WERI-Rb-1 (cell line): ENCODE results near the gene CIT.
A peak's percentile ranks its signal among the peaks of the same experiment; 100 is the strongest.

Experiments used
- DNase-seq: peaks from one replicate; pipeline ENCODE4 v3.0.0-alpha.2; 2020
- H3K27ac ChIP-seq: fragments of 250-450 bp; sonication (Bioruptor Pico); 2 replicates; pipeline ENCODE4 v1.5.1; 2020; ENCODE audit warnings: mild to moderate bottlenecking, moderate library complexity
- H3K27me3 ChIP-seq: fragments of 250-450 bp; sonication (Bioruptor Pico); 2 replicates; pipeline ENCODE4 v1.5.1; 2021; ENCODE audit warnings: mild to moderate bottlenecking, low read depth, moderate library complexity; ENCODE audit not compliant: insufficient read depth, severe bottlenecking
- H3K36me3 ChIP-seq: fragments of 250-450 bp; sonication (Bioruptor Pico); 2 replicates; pipeline ENCODE4 v1.5.1; 2020; ENCODE audit warnings: mild to moderate bottlenecking, moderate library complexity
- H3K4me3 ChIP-seq: 2 replicates; pipeline ENCODE4 v1.5.1; 2011; ENCODE audit warnings: low read depth, mild to moderate bottlenecking, control low read depth, low read length
- H3K9me3 ChIP-seq: fragments of 250-450 bp; sonication (Bioruptor Pico); 2 replicates; pipeline ENCODE4 v1.5.1; 2021; ENCODE audit warnings: mild to moderate bottlenecking, moderate library complexity; ENCODE audit not compliant: severe bottlenecking
- CTCF ChIP-seq: IDR thresholded peaks from 2 replicates; pipeline ENCODE4 v1.5.1; 2011; ENCODE audit warnings: low read depth, mild to moderate bottlenecking, control low read depth, inconsistent platforms, low read length

CIT gene

DNA sequence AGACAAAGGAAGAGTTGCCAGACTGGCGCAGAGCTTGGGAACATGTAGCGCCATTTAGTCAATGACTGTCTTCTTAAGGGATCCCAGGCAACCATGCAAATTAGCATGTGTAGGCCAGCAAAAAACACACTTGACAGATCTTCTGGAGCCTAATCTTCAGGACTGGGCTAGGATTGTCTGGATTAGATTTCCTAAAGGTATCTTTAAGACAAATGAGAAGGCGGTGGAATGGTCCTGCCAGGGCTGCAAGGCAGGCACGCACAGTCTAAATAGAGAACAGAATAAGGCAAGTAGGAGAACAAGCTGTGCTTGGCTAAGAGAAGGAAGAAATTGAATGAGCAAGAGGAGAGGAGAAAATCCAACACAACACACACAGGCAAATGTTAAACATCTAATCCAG lies 80.0 kb downstream of the CIT start:
- no peaks in the 10 kb centered on the region for H3K27me3 ChIP-seq
- H3K9me3 ChIP-seq, result no peaks in the 10 kb centered on the region
- DNase-seq, result peak; percentile 9
- H3K36me3 ChIP-seq, result peaks cover 37% of the 10 kb centered on the region
- no peak overlapping the region for H3K4me3 ChIP-seq
- no peak overlapping the region for H3K27ac ChIP-seq
- no peak for TF ChIP-seq CTCF

DNA sequence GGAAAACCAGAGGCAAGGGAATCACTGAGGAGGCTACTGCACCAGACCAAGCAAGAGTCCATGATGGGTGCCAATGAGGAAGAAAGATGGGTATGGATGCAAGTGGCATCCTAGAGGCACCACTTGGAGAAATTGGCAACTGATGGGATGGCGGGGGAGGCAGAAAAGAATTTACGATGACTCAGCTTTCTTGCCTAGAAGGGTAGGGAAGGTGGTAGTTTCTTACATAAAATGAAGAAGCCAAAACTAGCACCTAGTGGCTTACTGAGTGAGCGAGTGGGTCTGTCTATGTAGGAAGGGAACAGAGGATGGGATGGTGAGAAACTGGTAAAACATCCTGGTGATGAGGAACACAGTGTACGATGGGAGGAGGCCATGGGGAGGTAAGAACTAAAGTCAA lies 80.8 kb downstream of the CIT start:
- Histone ChIP-seq H3K27ac (no peak overlapping the region), H3K36me3 (peaks cover 29% of the 10 kb centered on the region), H3K27me3 (no peaks in the 10 kb centered on the region), H3K9me3 (no peaks in the 10 kb centered on the region), H3K4me3 (no peak overlapping the region)
- no peak for DNase-seq
- TF ChIP-seq CTCF, result no peak

DNA sequence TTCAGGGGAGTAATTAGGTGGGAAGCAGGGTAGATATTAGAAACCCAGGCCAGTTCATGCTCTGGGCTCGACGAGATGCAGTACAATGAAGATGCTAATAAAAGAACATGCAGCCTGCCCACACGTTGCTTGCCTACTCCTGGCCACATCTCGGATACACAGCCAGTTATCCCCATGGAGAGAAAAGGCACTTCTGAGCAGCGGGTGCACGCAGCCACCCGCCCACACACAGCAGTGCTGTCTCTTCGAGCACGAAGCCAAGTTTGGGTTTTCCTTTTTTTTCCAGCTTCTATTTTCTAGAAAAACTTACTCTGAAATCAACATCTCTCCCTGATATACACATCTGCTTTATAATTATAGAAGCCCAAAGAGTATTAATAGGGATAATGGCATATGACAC lies 85.7 kb downstream of the CIT start:
- H3K27ac ChIP-seq, result no peak overlapping the region
- H3K27me3 ChIP-seq, result no peaks in the 10 kb centered on the region
- H3K4me3 ChIP-seq, result no peak overlapping the region
- H3K9me3 ChIP-seq, result no peaks in the 10 kb centered on the region
- H3K36me3 ChIP-seq, result peaks cover 19% of the 10 kb centered on the region
- no peak for TF ChIP-seq CTCF
- DNase-seq, result no peak

- H3K27ac ChIP-seq, result no peak overlapping the region
- no peak for DNase-seq
- no peak overlapping the region for H3K4me3 ChIP-seq
- H3K9me3 ChIP-seq, result peaks cover 10% of the 10 kb centered on the region
- H3K27me3 ChIP-seq, result no peaks in the 10 kb centered on the region
- peaks cover 6% of the 10 kb centered on the region for H3K36me3 ChIP-seq
- no peak for TF ChIP-seq CTCF
These were observed 88.3 kb downstream of the CIT start for GRCh38 chr12:119788786-119789185.

- TF ChIP-seq CTCF, result no peak
- H3K9me3 ChIP-seq, result peaks cover 10% of the 10 kb centered on the region
- no peak for DNase-seq
- peaks cover 15% of the 10 kb centered on the region for H3K36me3 ChIP-seq
- no peak overlapping the region for H3K27ac ChIP-seq
- H3K27me3 ChIP-seq, result no peaks in the 10 kb centered on the region
- no peak overlapping the region for H3K4me3 ChIP-seq
These were observed 90.6 kb downstream of the CIT start for GRCh38 chr12:119786539-119786938.

DNA sequence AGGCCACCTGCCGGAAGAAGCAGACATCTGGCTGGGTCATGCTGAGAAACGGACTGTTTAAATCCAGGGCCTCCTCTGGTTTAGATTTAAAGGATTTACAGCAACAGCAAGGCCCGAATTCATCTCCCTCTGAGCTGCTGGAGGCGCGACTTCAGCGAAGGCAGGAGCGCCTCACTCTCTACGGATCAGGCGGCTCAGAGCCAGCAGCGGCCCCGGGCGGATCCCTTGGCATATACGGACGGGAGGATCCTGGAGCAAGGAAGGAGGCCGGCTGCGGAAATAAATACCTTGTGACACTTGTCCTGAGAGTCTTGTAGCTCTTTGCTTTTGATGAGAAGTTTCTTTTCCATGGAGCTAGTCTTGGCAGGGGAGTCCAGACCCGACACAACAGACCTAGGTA lies 92.4 kb downstream of the CIT start:
- peak; percentile 75 for DNase-seq
- no peak for TF ChIP-seq CTCF
- Histone ChIP-seq H3K27me3 (no peaks in the 10 kb centered on the region), H3K36me3 (peaks cover 19% of the 10 kb centered on the region), H3K9me3 (peaks cover 10% of the 10 kb centered on the region), H3K27ac (peak overlapping the region; percentile 67), H3K4me3 (no peak overlapping the region)
